Gastroesophageal sphincter (tissue), 4 donors: ENCODE measurements around the gene SH3PXD2B. TPM values are rescaled to one million over a fixed set of nuclear protein-coding genes. Genes with fewer than 3 reads are reported as not detected.
A peak's percentile ranks its signal among the peaks of the same experiment; 100 is the strongest.

ENCODE experiments used
- ATAC-seq: fragments of 150-250 bp; one replicate; pipeline ENCODE4 v1.9.1; 2016; ENCODE audit warnings: mild to moderate bottlenecking, moderate library complexity
- H3K27ac ChIP-seq, 4 donors: fragments of 200-600 bp; sonication (generic) in 3 of 4; 1 replicate in 3 of 4; 2 replicates in 1 of 4; pipeline ENCODE4 v1.5.1; 2016 to 2019
- H3K27me3 ChIP-seq: fragments of 200-600 bp; sonication (generic); one replicate; pipeline ENCODE4 v1.5.1; 2019
- H3K36me3 ChIP-seq, 2 donors: fragments of 200-600 bp; sonication (generic); one replicate each; pipeline ENCODE4 v1.5.1; 2019; ENCODE audit warnings: control low read depth in 1 of 2
- H3K4me1 ChIP-seq, 3 donors: fragments of 200-600 bp; sonication (generic); 1 replicate in 2 of 3; 2 replicates in 1 of 3; pipeline ENCODE4 v1.5.1; 2016 to 2019; ENCODE audit warnings: control low read depth in 2 of 3
- H3K4me3 ChIP-seq, 2 donors: fragments of 200-600 bp; sonication (generic); one replicate each; pipeline ENCODE4 v1.5.1; 2019; ENCODE audit warnings: mild to moderate bottlenecking in 1 of 2, moderate library complexity in 1 of 2
- H3K9me3 ChIP-seq, 3 donors: fragments of 200-600 bp; sonication (generic); one replicate each; pipeline ENCODE4 v1.5.1; 2017 to 2019; ENCODE audit warnings: control low read depth in 2 of 3
- EP300 ChIP-seq: sonication (generic); formaldehyde crosslinking; IDR thresholded peaks from one replicate; pipeline ENCODE4 v1.6.1; 2017; ENCODE audit warnings: antibody characterized with exemption, mild to moderate bottlenecking
- POLR2A ChIP-seq, 2 donors: fragments of 450-650 bp; IDR thresholded peaks; one replicate each; pipeline ENCODE4 v1.6.1; 2017; ENCODE audit warnings: antibody characterized with exemption in 2 of 2, mild to moderate bottlenecking in 2 of 2, moderate library complexity in 1 of 2
- POLR2AphosphoS5 ChIP-seq: sonication (generic); formaldehyde crosslinking; IDR thresholded peaks from one replicate; pipeline ENCODE4 v1.6.1; 2017; ENCODE audit warnings: antibody characterized with exemption
- WGBS, 2 donors: methylation state at CpG; one replicate each; pipeline ENCODE4 v1.1.5; 2018; ENCODE audit warnings: low coverage in 1 of 2; 5-methylcytosine and 5-hydroxymethylcytosine counted together
- total RNA-seq, 4 donors: library from RNA; depleted of rRNA; stranded (reverse); fragments of >200 nt; gene quantifications; one replicate each; pipeline ENCODE4 v1.1.0, GENCODE V29; 2016
- TF ChIP-seq, protein P1 (sequence below), 4 experiments: fragments of 200-600 bp in 2 of 4; fragments of 450-650 bp in 2 of 4; sonication (generic) in 1 of 4; IDR thresholded peaks; one replicate each; pipeline ENCODE4 v1.5.1; 2017 to 2019; ENCODE audit warnings: antibody characterized with exemption in 4 of 4, mild to moderate bottlenecking in 2 of 4, moderate library complexity in 2 of 4

The SH3PXD2B gene
- total RNA-seq, 4 donors from 2014 or later = 40.2 to 80.9 (median 56.0) TPM

DNA sequence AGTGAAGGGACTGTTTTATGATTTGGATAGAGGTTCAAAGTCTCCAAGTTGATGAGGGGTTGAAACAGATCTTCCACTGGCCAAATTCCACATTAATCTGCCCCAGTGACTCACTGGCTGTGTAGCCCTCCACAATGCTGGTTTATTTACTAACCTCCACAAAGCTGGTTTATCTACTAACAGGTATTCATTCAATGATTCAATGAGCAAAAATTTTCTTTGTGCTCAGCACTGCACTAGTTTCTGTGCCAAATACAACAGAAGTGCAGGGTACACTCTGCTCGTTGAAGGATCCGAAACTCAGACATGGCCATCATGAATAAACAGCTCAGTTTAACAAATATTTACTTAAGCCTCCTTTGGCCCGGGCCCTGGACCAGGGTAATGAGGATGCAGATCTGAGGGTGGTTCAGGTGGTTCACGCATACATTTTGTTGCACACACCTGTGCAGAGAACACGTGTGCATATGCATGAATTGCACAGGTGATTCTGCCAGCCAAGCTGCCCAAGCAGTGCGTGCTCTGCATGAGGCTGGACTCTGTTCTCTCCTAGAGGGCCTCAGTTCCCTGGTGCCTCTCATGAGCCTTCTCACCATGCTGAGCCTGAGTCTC, 71.0 kb downstream of the SH3PXD2B start:
- 49 to 50% methylated on average over 4 to 5 of the region's 6 CpGs for WGBS, 2 donors
- ATAC-seq = no peak

DNA sequence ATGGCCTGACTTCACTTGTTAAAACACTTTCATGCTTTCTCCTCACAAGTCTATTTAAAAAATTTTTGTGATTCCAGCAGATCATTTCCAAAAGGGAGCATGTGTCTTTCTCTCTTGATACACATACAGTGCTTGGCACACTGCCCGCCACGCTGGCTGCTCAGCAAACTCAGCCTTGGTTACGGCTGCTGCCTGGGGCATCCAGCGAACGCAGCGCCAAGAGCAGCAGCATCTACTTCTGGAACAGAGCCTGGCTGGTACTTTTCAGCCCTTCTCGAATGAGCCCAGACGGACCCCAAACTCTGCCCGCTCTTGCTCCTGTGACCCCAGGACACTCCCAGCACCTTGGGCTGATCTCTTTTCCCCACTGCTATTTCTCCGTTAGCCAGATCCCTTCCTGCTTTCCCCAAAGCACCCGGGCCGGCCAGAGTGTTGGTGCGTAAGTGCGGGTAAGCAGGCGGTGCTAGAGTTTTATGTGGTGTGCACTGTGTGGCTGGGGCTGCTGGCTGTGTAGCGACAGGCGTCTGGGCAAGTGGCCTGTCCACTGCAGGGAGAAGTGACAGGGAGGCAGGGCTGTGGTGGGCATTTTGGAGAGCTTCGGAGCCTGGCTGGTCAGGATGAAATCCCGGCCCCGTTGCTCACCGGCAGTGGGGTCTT, 73.2 kb downstream of the SH3PXD2B start:
- TF ChIP-seq POLR2AphosphoS5 (peak; percentile 44), POLR2A (IDR thresholded peaks at IDR 0.05) (no peak)

More for the DNA sequence above, 71.0 kb downstream of the SH3PXD2B start:
- H3K9me3 ChIP-seq = no peaks in the 10 kb centered on the region
- H3K27me3 ChIP-seq = no peaks in the 10 kb centered on the region
- TF ChIP-seq, protein P1, sequence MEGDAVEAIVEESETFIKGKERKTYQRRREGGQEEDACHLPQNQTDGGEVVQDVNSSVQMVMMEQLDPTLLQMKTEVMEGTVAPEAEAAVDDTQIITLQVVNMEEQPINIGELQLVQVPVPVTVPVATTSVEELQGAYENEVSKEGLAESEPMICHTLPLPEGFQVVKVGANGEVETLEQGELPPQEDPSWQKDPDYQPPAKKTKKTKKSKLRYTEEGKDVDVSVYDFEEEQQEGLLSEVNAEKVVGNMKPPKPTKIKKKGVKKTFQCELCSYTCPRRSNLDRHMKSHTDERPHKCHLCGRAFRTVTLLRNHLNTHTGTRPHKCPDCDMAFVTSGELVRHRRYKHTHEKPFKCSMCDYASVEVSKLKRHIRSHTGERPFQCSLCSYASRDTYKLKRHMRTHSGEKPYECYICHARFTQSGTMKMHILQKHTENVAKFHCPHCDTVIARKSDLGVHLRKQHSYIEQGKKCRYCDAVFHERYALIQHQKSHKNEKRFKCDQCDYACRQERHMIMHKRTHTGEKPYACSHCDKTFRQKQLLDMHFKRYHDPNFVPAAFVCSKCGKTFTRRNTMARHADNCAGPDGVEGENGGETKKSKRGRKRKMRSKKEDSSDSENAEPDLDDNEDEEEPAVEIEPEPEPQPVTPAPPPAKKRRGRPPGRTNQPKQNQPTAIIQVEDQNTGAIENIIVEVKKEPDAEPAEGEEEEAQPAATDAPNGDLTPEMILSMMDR (IDR thresholded peaks at IDR 0.05) = no peak
- TF ChIP-seq POLR2A (IDR thresholded peaks at IDR 0.05) = no peak
- no peak for TF ChIP-seq EP300
- TF ChIP-seq POLR2AphosphoS5 = no peak
- no peak overlapping the region for H3K4me3 ChIP-seq
- no peak overlapping the region for H3K27ac ChIP-seq
- peaks cover 0 to 35% (median 0%) of the 10 kb centered on the region in 3 donors for H3K4me1 ChIP-seq
- H3K36me3 ChIP-seq = peaks cover 0 to 87% of the 10 kb centered on the region in 2 donors

DNA sequence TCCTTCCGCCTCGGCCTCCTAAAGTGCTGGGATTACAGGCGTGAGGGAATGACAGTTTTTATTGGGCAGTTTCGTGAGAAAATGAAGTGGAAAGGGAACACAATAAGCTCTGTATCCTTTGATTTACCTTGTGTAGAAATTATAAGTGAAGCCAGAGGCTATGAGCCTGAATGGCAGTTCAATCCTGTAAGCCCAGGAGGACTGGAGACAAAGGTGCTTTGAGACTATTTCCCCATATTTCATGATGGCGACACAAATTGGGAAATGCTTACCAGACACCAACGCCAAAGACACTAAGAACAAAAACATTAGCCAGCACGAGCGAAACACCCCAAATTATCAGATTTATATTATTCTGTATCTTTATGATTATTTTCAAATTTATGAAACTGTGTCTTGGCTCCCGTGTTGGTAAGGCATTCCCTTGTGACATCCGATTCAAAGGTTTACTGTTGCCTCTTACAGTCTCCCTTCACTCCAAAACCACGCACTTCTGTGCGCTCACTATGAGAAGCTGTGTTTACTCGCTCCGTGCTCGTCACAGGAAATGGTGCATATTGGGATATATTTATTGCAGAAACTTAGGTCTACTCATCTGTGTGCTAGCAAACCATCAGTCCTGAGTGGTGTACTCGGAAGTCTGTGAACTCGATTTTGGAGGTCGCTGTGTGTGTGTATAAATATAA, 73.9 kb downstream of the SH3PXD2B start:
- WGBS, 2 donors = 49 to 61% methylated on average over 13 to 17 of the region's 18 CpGs
- peak; percentile 35 for ATAC-seq
- no peak for TF ChIP-seq EP300
- no peak for TF ChIP-seq POLR2A (IDR thresholded peaks at IDR 0.05)
- TF ChIP-seq, protein P1 (IDR thresholded peaks at IDR 0.05) = no peak
- no peak for TF ChIP-seq POLR2AphosphoS5
- peaks cover 0 to 34% (median 0%) of the 10 kb centered on the region in 3 donors for H3K4me1 ChIP-seq
- peak overlapping the region in 3 of 4 donors; percentile 69 to 73 (median 72) for H3K27ac ChIP-seq
- peaks cover 0 to 94% of the 10 kb centered on the region in 2 donors for H3K36me3 ChIP-seq
- no peak overlapping the region for H3K4me3 ChIP-seq
- H3K27me3 ChIP-seq = no peaks in the 10 kb centered on the region
- no peaks in the 10 kb centered on the region for H3K9me3 ChIP-seq

More for the DNA sequence above, 73.2 kb downstream of the SH3PXD2B start:
- Histone ChIP-seq H3K4me3 (no peak overlapping the region), H3K36me3 (peaks cover 0 to 94% of the 10 kb centered on the region in 2 donors), H3K27ac (peak overlapping the region in 3 of 4 donors; percentile 69 to 73 (median 72)), H3K9me3 (no peaks in the 10 kb centered on the region), H3K27me3 (no peaks in the 10 kb centered on the region), H3K4me1 (peaks cover 0 to 34% (median 0%) of the 10 kb centered on the region in 3 donors)
- ATAC-seq = peak; percentile 62
- 22 to 43% methylated on average over 7 to 9 of the region's 21 CpGs for WGBS, 2 donors

DNA sequence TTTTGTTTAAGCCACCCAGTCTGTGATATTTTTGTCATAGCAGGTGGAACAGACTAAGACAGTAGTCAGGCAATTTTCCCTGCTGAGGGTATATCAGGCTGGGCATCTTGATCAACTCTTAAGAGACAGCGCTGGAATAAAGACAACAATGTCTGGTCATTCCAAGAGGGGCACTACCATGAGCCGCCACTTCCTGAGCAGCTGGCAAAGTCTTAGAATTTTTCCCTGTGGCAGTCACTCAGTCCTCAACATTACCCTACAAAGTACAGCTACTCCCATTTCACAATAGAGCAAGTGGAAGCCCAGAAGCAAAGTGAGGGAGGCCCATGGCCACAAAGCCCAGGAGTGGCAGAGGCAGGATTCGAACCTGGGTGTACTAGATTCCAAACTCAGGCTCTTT, 74.8 kb downstream of the SH3PXD2B start:
- no peak for TF ChIP-seq POLR2AphosphoS5
- TF ChIP-seq, protein P1 (IDR thresholded peaks at IDR 0.05) = peak in 1 of 4 experiments; percentile 3
- peaks cover 0 to 94% of the 10 kb centered on the region in 2 donors for H3K36me3 ChIP-seq
- no peaks in the 10 kb centered on the region for H3K9me3 ChIP-seq
- 50 to 100% methylated on average over 1 to 2 of the region's 3 CpGs for WGBS, 2 donors
- H3K4me3 ChIP-seq = no peak overlapping the region
- H3K4me1 ChIP-seq = peaks cover 0 to 34% (median 0%) of the 10 kb centered on the region in 3 donors
- H3K27me3 ChIP-seq = no peaks in the 10 kb centered on the region
- ATAC-seq = no peak
- no peak overlapping the region for H3K27ac ChIP-seq

DNA sequence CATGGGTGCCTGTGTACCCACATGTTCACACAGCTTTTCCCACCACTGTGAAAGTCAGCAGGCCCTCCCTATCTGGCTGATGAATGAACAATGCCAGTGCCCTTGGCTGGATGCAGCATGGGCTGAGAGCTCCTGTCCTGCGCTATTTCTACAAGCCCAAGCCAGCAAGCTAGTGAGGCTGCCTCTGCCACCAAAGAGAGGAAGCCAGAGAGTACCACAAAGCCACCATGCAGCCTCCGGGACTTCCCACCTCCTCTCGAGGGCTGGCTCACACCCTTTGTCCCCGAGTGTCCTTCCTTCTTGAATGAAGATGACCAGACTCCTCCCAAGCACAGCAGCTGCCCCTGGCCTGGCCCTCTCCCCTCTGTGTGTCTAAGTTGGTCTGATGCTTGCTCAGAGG, 76.5 kb downstream of the SH3PXD2B start:
- Histone ChIP-seq H3K36me3 (peaks cover 0 to 96% of the 10 kb centered on the region in 2 donors), H3K4me1 (peaks cover 0 to 26% (median 0%) of the 10 kb centered on the region in 3 donors), H3K27ac (no peak overlapping the region), H3K9me3 (no peaks in the 10 kb centered on the region), H3K27me3 (no peaks in the 10 kb centered on the region), H3K4me3 (no peak overlapping the region)
- 80% methylated on average over 2 of the region's 4 CpGs; no CpG with 5 or more reads in 1 of the 2 donors for WGBS, 2 donors
- TF ChIP-seq, protein P1 (IDR thresholded peaks at IDR 0.05) = no peak
- no peak for TF ChIP-seq POLR2AphosphoS5
- TF ChIP-seq EP300 = no peak
- no peak for TF ChIP-seq POLR2A (IDR thresholded peaks at IDR 0.05)
- ATAC-seq = no peak
